ENCODE data around the gene FASTK.

The FASTK gene

DNA sequence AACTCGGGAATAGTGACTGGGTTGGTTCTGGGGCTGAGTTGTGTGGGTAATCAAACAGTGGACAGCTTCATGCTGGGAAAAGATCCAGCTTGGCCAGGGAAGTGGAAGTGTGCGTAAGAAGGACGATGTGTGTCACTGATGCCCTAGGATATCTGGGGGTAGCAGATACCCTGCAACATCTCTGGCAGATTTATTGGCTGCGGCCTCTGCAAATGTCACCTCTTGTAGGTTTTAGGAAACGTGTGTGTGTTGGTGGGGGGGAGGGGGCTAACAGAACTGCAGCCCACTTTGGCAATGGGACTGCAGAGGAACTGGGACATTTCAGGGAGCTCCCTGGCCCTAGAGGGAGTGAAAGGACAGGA, 4.7 kb upstream of the FASTK start:
- no peaks in the 10 kb centered on the region for H3K9me3 ChIP-seq (ENCODE audit: low read length)
- peaks cover 16% of the 10 kb centered on the region for H3K27me3 ChIP-seq (ENCODE audit: insufficient read depth, low read length)
- H3K9ac ChIP-seq (ENCODE audit: low read length), result no peak overlapping the region; the same call in 1 of the 2 replicates
- no peak overlapping the region for H3K27ac ChIP-seq (ENCODE audit: low read depth, low read length, poor library complexity, severe bottlenecking)
- H4K20me1 ChIP-seq (ENCODE audit: insufficient read depth, low read length), result no peaks in the 10 kb centered on the region
- H3K4me3 ChIP-seq (ENCODE audit: low read depth, low read length, poor library complexity, severe bottlenecking), result peak overlapping the region; percentile 64
- H3K9me2 ChIP-seq (ENCODE audit: low read depth, low read length), result no peaks in the 10 kb centered on the region
- no peaks in the 10 kb centered on the region for H3K36me3 ChIP-seq (ENCODE audit: insufficient read depth, low read length)
- H3F3A ChIP-seq (ENCODE audit: insufficient read depth, low read length), result no peaks in the 10 kb centered on the region; the same call in none of the 2 replicates
- peaks cover 42% of the 10 kb centered on the region for H3K4me1 ChIP-seq (ENCODE audit: insufficient read depth, low read length, severe bottlenecking)
- H3K4me2 ChIP-seq (ENCODE audit: low read length), result peak overlapping the region; percentile 77; the same call in 1 of the 2 replicates
- no peaks in the 10 kb centered on the region for H3K79me2 ChIP-seq (ENCODE audit: insufficient read depth, low read length)
- TF ChIP-seq EZH2 (IDR thresholded peaks at IDR 0.05; ENCODE audit: borderline replicate concordance, low read length), result no peak
- TF ChIP-seq, protein P1, sequence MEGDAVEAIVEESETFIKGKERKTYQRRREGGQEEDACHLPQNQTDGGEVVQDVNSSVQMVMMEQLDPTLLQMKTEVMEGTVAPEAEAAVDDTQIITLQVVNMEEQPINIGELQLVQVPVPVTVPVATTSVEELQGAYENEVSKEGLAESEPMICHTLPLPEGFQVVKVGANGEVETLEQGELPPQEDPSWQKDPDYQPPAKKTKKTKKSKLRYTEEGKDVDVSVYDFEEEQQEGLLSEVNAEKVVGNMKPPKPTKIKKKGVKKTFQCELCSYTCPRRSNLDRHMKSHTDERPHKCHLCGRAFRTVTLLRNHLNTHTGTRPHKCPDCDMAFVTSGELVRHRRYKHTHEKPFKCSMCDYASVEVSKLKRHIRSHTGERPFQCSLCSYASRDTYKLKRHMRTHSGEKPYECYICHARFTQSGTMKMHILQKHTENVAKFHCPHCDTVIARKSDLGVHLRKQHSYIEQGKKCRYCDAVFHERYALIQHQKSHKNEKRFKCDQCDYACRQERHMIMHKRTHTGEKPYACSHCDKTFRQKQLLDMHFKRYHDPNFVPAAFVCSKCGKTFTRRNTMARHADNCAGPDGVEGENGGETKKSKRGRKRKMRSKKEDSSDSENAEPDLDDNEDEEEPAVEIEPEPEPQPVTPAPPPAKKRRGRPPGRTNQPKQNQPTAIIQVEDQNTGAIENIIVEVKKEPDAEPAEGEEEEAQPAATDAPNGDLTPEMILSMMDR (IDR thresholded peaks at IDR 0.05; ENCODE audit: low read length), result no peak
- H2AFZ ChIP-seq (ENCODE audit: low read length), result no peak overlapping the region

- no peak for TF ChIP-seq EZH2 (IDR thresholded peaks at IDR 0.05; ENCODE audit: borderline replicate concordance, low read length)
- TF ChIP-seq, protein P1 (IDR thresholded peaks at IDR 0.05; ENCODE audit: low read length), result no peak
- H4K20me1 ChIP-seq (ENCODE audit: insufficient read depth, low read length), result no peaks in the 10 kb centered on the region
- H3K79me2 ChIP-seq (ENCODE audit: insufficient read depth, low read length), result no peaks in the 10 kb centered on the region
- H3K4me1 ChIP-seq (ENCODE audit: insufficient read depth, low read length, severe bottlenecking), result peaks cover 55% of the 10 kb centered on the region
- H3F3A ChIP-seq (ENCODE audit: insufficient read depth, low read length), result no peaks in the 10 kb centered on the region; the same call in none of the 2 replicates
- H3K27me3 ChIP-seq (ENCODE audit: insufficient read depth, low read length), result peaks cover 16% of the 10 kb centered on the region
- no peak overlapping the region for H3K27ac ChIP-seq (ENCODE audit: low read depth, low read length, poor library complexity, severe bottlenecking)
- 0 out of 2 replicates have a peak overlapping the region, but pooled peaks have one; percentile 44 for H2AFZ ChIP-seq (ENCODE audit: low read length)
- H3K9me2 ChIP-seq (ENCODE audit: low read depth, low read length), result no peaks in the 10 kb centered on the region
- peak overlapping the region; percentile 90 for H3K4me2 ChIP-seq (ENCODE audit: low read length)
- peak overlapping the region; percentile 92; the same call in 1 of the 2 replicates for H3K9ac ChIP-seq (ENCODE audit: low read length)
- H3K4me3 ChIP-seq (ENCODE audit: low read depth, low read length, poor library complexity, severe bottlenecking), result peak overlapping the region; percentile 82
- H3K36me3 ChIP-seq (ENCODE audit: insufficient read depth, low read length), result no peaks in the 10 kb centered on the region; the same call in 1 of the 2 replicates
- H3K9me3 ChIP-seq (ENCODE audit: low read length), result no peaks in the 10 kb centered on the region
Observed at GRCh38 chr7:151083824-151084160, 3.2 kb upstream of the FASTK start.

GRCh38 chr7:151083071-151083823, 2.6 kb upstream of the FASTK start, which contains the start of gene TMUB1:
Gene TMUB1 (minus strand): TSS chr7:151083493. CDS start chr7:151082563, 930 bp downstream.
- H3K9me3 ChIP-seq (ENCODE audit: low read length), result no peaks in the 10 kb centered on the region
- no peaks in the 10 kb centered on the region for H3K79me2 ChIP-seq (ENCODE audit: insufficient read depth, low read length)
- H4K20me1 ChIP-seq (ENCODE audit: insufficient read depth, low read length), result no peaks in the 10 kb centered on the region
- H3F3A ChIP-seq (ENCODE audit: insufficient read depth, low read length), result peaks cover 1% of the 10 kb centered on the region
- peak within 1 kb of the TSS; percentile 64 for H3K27ac ChIP-seq (ENCODE audit: low read depth, low read length, poor library complexity, severe bottlenecking)
- TF ChIP-seq, protein P1 (IDR thresholded peaks at IDR 0.05; ENCODE audit: low read length), result no peak
- TF ChIP-seq EZH2 (IDR thresholded peaks at IDR 0.05; ENCODE audit: borderline replicate concordance, low read length), result no peak
- H3K36me3 ChIP-seq (ENCODE audit: insufficient read depth, low read length), result no peaks in the 10 kb centered on the region; the same call in 1 of the 2 replicates
- peak within 1 kb of the TSS; percentile 92 for H3K9ac ChIP-seq (ENCODE audit: low read length)
- H2AFZ ChIP-seq (ENCODE audit: low read length), result 0 out of 2 replicates have a peak within 1 kb of the TSS, but pooled peaks have one; percentile 44
- H3K9me2 ChIP-seq (ENCODE audit: low read depth, low read length), result no peaks in the 10 kb centered on the region
- H3K4me1 ChIP-seq (ENCODE audit: insufficient read depth, low read length, severe bottlenecking), result peaks cover 61% of the 10 kb centered on the region
- peaks cover 13% of the 10 kb centered on the region for H3K27me3 ChIP-seq (ENCODE audit: insufficient read depth, low read length)
- peak within 1 kb of the TSS; percentile 82 for H3K4me3 ChIP-seq (ENCODE audit: low read depth, low read length, poor library complexity, severe bottlenecking)
- H3K4me2 ChIP-seq (ENCODE audit: low read length), result peak within 1 kb of the TSS; percentile 90

All from OCI-LY1 (cell line).